ENCODE data around the gene TMEM171.

Gene TMEM171

DNA sequence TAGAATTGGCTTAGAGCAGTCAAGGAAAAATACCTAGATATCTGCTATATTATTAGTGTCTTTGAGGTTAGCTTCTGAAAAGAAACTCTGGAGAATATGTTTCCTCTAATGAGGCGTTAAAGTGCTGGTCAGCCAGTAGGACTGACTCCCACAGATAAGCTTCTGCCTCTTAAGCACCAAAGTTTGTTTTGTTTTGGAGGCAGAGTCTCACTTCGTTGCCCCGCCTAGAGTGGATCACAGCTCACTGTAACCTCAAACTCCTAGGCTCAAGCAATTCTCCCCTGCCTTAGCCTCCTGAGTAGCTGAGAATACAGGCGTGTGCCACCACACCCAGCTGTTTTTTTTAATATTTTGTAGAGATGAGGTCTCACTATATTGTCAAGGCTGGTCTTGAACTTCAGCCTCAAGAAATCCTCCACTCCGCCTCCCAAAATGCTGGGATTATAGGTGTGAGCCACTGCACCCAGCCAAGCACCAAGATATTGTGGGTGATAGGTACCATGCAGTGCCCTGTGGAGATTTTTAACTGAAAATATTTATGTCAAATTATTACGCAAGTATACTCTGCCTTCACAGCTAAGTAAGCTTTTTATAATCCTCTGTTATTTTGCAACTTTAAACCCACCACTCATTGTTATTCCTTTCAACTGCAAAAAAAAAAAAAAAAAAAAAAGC is 24.7 kb upstream of the TMEM171 start:
- H3K27ac Mint-ChIP-seq = no peak overlapping the region

DNA sequence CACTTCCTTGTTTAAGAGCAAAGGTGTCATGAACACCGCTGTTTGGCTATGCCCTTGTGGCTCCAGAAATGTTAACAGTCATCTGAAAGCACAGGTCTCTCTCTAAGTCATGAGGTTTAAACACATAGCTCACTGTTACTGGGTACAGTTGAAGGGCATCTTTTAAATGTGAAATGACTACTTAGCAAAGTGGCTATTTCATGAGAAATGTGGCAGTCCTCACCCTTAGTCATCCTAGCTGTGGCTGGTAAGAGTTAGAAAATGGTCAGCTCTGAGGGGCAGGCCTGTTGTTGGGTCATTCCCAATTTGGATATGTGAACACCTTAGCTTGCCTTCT is 24.2 kb upstream of the TMEM171 start:
- Mint-ChIP-seq H3K4me3 (no peak overlapping the region), H3K27me3 (ENCODE audit: low read depth, poor library complexity) (no peaks in the 10 kb centered on the region), H3K9me3 (peaks cover 22% of the 10 kb centered on the region), H3K36me3 (ENCODE audit: low read depth) (peaks cover 10% of the 10 kb centered on the region), H3K27ac (no peak overlapping the region), H3K4me1 (no peaks in the 10 kb centered on the region)
- DNase-seq = no peak
- TF ChIP-seq, protein P1, sequence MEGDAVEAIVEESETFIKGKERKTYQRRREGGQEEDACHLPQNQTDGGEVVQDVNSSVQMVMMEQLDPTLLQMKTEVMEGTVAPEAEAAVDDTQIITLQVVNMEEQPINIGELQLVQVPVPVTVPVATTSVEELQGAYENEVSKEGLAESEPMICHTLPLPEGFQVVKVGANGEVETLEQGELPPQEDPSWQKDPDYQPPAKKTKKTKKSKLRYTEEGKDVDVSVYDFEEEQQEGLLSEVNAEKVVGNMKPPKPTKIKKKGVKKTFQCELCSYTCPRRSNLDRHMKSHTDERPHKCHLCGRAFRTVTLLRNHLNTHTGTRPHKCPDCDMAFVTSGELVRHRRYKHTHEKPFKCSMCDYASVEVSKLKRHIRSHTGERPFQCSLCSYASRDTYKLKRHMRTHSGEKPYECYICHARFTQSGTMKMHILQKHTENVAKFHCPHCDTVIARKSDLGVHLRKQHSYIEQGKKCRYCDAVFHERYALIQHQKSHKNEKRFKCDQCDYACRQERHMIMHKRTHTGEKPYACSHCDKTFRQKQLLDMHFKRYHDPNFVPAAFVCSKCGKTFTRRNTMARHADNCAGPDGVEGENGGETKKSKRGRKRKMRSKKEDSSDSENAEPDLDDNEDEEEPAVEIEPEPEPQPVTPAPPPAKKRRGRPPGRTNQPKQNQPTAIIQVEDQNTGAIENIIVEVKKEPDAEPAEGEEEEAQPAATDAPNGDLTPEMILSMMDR (IDR thresholded peaks at IDR 0.05) = no peak

More for the DNA sequence above, 24.7 kb upstream of the TMEM171 start:
- Mint-ChIP-seq H3K9me3 (peaks cover 22% of the 10 kb centered on the region), H3K36me3 (ENCODE audit: low read depth) (peaks cover 10% of the 10 kb centered on the region), H3K4me3 (no peak overlapping the region), H3K27me3 (ENCODE audit: low read depth, poor library complexity) (no peaks in the 10 kb centered on the region), H3K4me1 (no peaks in the 10 kb centered on the region)
- TF ChIP-seq, protein P1 (IDR thresholded peaks at IDR 0.05) = no peak
- no peak for DNase-seq

GRCh38 chr5:73097740-73098139 is 22.6 kb upstream of the TMEM171 start:
- Mint-ChIP-seq H3K36me3 (ENCODE audit: low read depth) (peaks cover 10% of the 10 kb centered on the region), H3K9me3 (peaks cover 22% of the 10 kb centered on the region), H3K4me1 (no peaks in the 10 kb centered on the region), H3K27me3 (ENCODE audit: low read depth, poor library complexity) (no peaks in the 10 kb centered on the region), H3K27ac (no peak overlapping the region), H3K4me3 (no peak overlapping the region)
- no peak for DNase-seq
- TF ChIP-seq, protein P1 (IDR thresholded peaks at IDR 0.05) = no peak

DNA sequence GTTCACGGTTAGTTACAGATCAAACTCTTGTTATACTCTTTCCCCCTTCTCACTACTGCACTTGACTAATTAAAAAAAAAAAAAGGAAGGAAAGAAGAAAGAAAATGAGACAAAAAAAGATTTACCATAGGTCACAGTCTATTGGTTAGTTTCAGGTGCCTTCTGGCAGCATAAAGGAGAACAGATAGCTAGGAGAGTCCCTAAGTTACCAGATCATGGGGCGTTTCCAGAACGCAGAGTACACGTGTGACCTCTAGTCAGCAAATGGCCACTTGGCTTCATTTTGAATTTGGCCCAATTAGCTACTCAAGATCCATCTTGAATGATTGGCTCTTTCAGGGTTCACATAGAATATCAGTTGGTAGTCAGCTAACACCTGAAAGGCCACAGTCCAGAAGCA is 20.3 kb upstream of the TMEM171 start:
- Mint-ChIP-seq H3K4me1 (no peaks in the 10 kb centered on the region), H3K4me3 (no peak overlapping the region), H3K27ac (no peak overlapping the region), H3K27me3 (ENCODE audit: low read depth, poor library complexity) (no peaks in the 10 kb centered on the region), H3K36me3 (ENCODE audit: low read depth) (peaks cover 10% of the 10 kb centered on the region), H3K9me3 (peaks cover 25% of the 10 kb centered on the region)
- TF ChIP-seq, protein P1 (IDR thresholded peaks at IDR 0.05) = no peak
- no peak for DNase-seq

DNA sequence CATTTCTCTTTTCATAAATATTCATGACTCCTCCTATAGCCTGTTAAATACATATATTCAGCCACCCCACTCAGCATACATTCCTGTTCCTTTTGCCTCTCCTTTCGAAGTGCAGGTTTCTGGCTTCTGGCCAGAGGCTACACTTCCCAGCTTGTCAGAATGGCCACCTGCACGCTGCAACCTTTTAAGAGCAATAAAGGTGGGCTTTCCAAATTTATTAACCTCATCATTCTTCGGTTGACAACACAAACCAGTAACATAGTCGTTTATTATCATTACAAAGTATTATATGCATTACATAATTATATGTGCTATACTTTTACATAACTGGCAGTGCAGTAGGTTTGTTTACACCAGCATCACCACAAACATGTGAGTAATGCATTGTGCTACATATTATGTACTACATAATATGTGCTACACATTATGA is 16.5 kb upstream of the TMEM171 start:
- Mint-ChIP-seq H3K4me1 (no peaks in the 10 kb centered on the region), H3K36me3 (ENCODE audit: low read depth) (peaks cover 5% of the 10 kb centered on the region), H3K9me3 (peaks cover 26% of the 10 kb centered on the region), H3K27me3 (ENCODE audit: low read depth, poor library complexity) (peaks cover 3% of the 10 kb centered on the region), H3K4me3 (no peak overlapping the region), H3K27ac (no peak overlapping the region)
- TF ChIP-seq, protein P1 (IDR thresholded peaks at IDR 0.05) = no peak
- no peak for DNase-seq

GRCh38 chr5:73104326-73104725 is 16.0 kb upstream of the TMEM171 start:
- TF ChIP-seq, protein P1 (IDR thresholded peaks at IDR 0.05) = no peak
- Mint-ChIP-seq H3K27me3 (ENCODE audit: low read depth, poor library complexity) (peaks cover 4% of the 10 kb centered on the region), H3K36me3 (ENCODE audit: low read depth) (peaks cover 7% of the 10 kb centered on the region), H3K27ac (no peak overlapping the region), H3K4me3 (no peak overlapping the region), H3K4me1 (no peaks in the 10 kb centered on the region), H3K9me3 (peaks cover 30% of the 10 kb centered on the region)
- no peak for DNase-seq

Measured in nephron progenitor cell (in vitro differentiated cells).